A549 (cell line): ENCODE data around the gene CCDC30. TPM values are rescaled to one million over a fixed set of nuclear protein-coding genes. Genes with fewer than 3 reads are reported as not detected.

Experiments
- ATAC-seq, 2 experiments: fragments of 200-7000 bp in 1 of 2; fragments of >200 bp in 1 of 2; cut with Nextera tagmentation in 1 of 2; cut with Tn5 transposase in 1 of 2; 3 replicates each; pipeline versions ENCODE4 v1.8.0 to v1.9.1; 2018 to 2020; ENCODE audit warnings: mild to moderate bottlenecking in 1 of 2, moderate library complexity in 1 of 2
- CTCF ChIA-PET: fragments of 300-600 bp; sonication (Branson Sonifier 250); formaldehyde crosslinking; extraction: SDS; loops from one replicate; lab custom pipeline; 2021; ENCODE audit warnings: antibody characterized with exemption, inconsistent platforms; lab: Yijun Ruan, JAX
- POLR2A ChIA-PET: fragments of 350-600 bp; formaldehyde crosslinking; extraction: SDS; loops from one replicate; lab custom pipeline; 2021; ENCODE audit warnings: antibody characterized with exemption, inconsistent platforms; lab: Yijun Ruan, JAX
- DNase-seq, 2 experiments: peaks; one replicate each; pipeline versions ENCODE4 v3.0.0 to v3.0.0-alpha.2; 2011 to 2016; ENCODE audit warnings: low read depth in 1 of 2, low spot score in 1 of 2
- FAIRE-seq: peaks from 2 replicates; lab custom pipeline; 2011; peaks lifted over from hg19 to GRCh38; lab: Jason Lieb, UNC
- H3K27ac ChIP-seq, 2 experiments: fragments of >200 bp; sonication (Bioruptor Twin); formaldehyde crosslinking; 3 replicates each; pipeline ENCODE4 v1.5.1; 2016 to 2017
- H3K4me1 ChIP-seq: fragments of >200 bp; sonication (Bioruptor Twin); formaldehyde crosslinking; 3 replicates; pipeline ENCODE4 v1.6.1; 2016
- H3K4me2 ChIP-seq: fragments of >200 bp; sonication (Bioruptor Twin); formaldehyde crosslinking; 3 replicates; pipeline ENCODE4 v1.6.1; 2016
- H3K4me3 ChIP-seq: fragments of >200 bp; sonication (Bioruptor Twin); formaldehyde crosslinking; 3 replicates; pipeline ENCODE4 v1.5.1; 2016
- H3K9me3 ChIP-seq: fragments of >200 bp; sonication (Bioruptor Twin); formaldehyde crosslinking; 3 replicates; pipeline ENCODE4 v1.6.1; 2016
- BHLHE40 ChIP-seq: IDR thresholded peaks from 2 replicates; pipeline ENCODE4 v1.6.1; 2012; ENCODE audit warnings: low read depth, low read length, inconsistent platforms
- CBX2 ChIP-seq: fragments of 200-600 bp; sonication (generic); IDR thresholded peaks from 2 replicates; pipeline ENCODE4 v1.6.1; 2016; ENCODE audit warnings: low read depth, mild to moderate bottlenecking, borderline replicate concordance
- CBX8 ChIP-seq: fragments of 200-600 bp; sonication (generic); IDR thresholded peaks from 2 replicates; pipeline ENCODE4 v1.6.1; 2016
- CHD4 ChIP-seq: fragments of 200-600 bp; sonication (generic); IDR thresholded peaks from 2 replicates; pipeline ENCODE4 v1.6.1; 2016; ENCODE audit warnings: antibody characterized with exemption, mild to moderate bottlenecking, borderline replicate concordance
- CTCF ChIP-seq: fragments of >200 bp; sonication (Bioruptor Twin); formaldehyde crosslinking; IDR thresholded peaks from 3 replicates; pipeline ENCODE4 v1.5.1; 2016
- EHMT2 ChIP-seq: fragments of 200-600 bp; sonication (generic); IDR thresholded peaks from 2 replicates; pipeline ENCODE4 v1.6.1; 2016; ENCODE audit warnings: antibody characterized with exemption, low read depth, mild to moderate bottlenecking, moderate library complexity
- EP300 ChIP-seq, 2 experiments: fragments of >200 bp; sonication (Bioruptor Twin); formaldehyde crosslinking; IDR thresholded peaks; 2 replicates in 1 of 2; 3 replicates in 1 of 2; pipeline ENCODE4 v1.6.1; 2016 to 2017
- ESRRA ChIP-seq: fragments of 150-350 bp; IDR thresholded peaks from 2 replicates; pipeline ENCODE4 v1.6.1; 2014; ENCODE audit warnings: mild to moderate bottlenecking, low read length, borderline replicate concordance
- FOSB ChIP-seq: fragments of 250-450 bp; sonication (Bioruptor Pico); IDR thresholded peaks from 2 replicates; pipeline ENCODE4 v1.5.0; 2020; ENCODE audit warnings: mild to moderate bottlenecking, moderate library complexity
- FOSL2 ChIP-seq, 2 experiments: fragments of 450-650 bp in 1 of 2; fragments of >200 bp in 1 of 2; sonication (Bioruptor Twin) in 1 of 2; formaldehyde crosslinking; IDR thresholded peaks; 2 replicates each; pipeline versions ENCODE4 v1.5.0 to v1.6.1; 2016 to 2020; ENCODE audit warnings: mild to moderate bottlenecking in 1 of 2, moderate library complexity in 1 of 2
- GATA3 ChIP-seq: IDR thresholded peaks from 2 replicates; pipeline ENCODE4 v1.6.1; 2012; ENCODE audit warnings: borderline replicate concordance
- HES2 ChIP-seq: fragments of >200 bp; sonication (Bioruptor Twin); formaldehyde crosslinking; IDR thresholded peaks from 2 replicates; pipeline ENCODE4 v1.6.1; 2016
- HOXA7 ChIP-seq: fragments of 250-450 bp; sonication (Bioruptor Pico); IDR thresholded peaks from 2 replicates; pipeline ENCODE4 v1.5.0; 2020; ENCODE audit warnings: mild to moderate bottlenecking, moderate library complexity
- HOXB13 ChIP-seq: fragments of 250-450 bp; sonication (Bioruptor Pico); IDR thresholded peaks from 2 replicates; pipeline ENCODE4 v1.5.0; 2020; ENCODE audit warnings: low read depth, mild to moderate bottlenecking, moderate library complexity
- HOXB5 ChIP-seq: fragments of 250-450 bp; sonication (Bioruptor Pico); IDR thresholded peaks from 2 replicates; pipeline ENCODE4 v1.5.0; 2020; ENCODE audit warnings: mild to moderate bottlenecking, moderate library complexity
- KDM1A ChIP-seq: fragments of 200-600 bp; sonication (generic); IDR thresholded peaks from 2 replicates; pipeline ENCODE4 v1.6.1; 2016; ENCODE audit warnings: low read depth, mild to moderate bottlenecking
- KDM5A ChIP-seq: fragments of 200-600 bp; sonication (generic); IDR thresholded peaks from 2 replicates; pipeline ENCODE4 v1.6.1; 2016; ENCODE audit warnings: antibody characterized with exemption, mild to moderate bottlenecking
- MAFK ChIP-seq: fragments of 450-650 bp; IDR thresholded peaks from 2 replicates; pipeline ENCODE4 v1.6.1; 2014; ENCODE audit not compliant: partially characterized antibody
- MYC ChIP-seq: IDR thresholded peaks from 2 replicates; pipeline ENCODE4 v1.6.1; 2012; ENCODE audit warnings: mild to moderate bottlenecking, inconsistent platforms, low read length, improper control_type of control experiment, borderline replicate concordance
- POLR2A ChIP-seq: IDR thresholded peaks from 2 replicates; pipeline ENCODE4 v1.6.1; 2012; ENCODE audit warnings: mild to moderate bottlenecking, low read length
- POLR2AphosphoS2 ChIP-seq: conservative IDR thresholded peaks from 2 replicates; pipeline ENCODE4 v1.6.1; 2012; ENCODE audit warnings: low read length, improper control_type of control experiment, inconsistent platforms
- RFX5 ChIP-seq: fragments of 450-650 bp; IDR thresholded peaks from 2 replicates; pipeline ENCODE4 v1.7.1; 2014; ENCODE audit warnings: antibody characterized with exemption, mild to moderate bottlenecking, moderate library complexity
- RNF2 ChIP-seq: fragments of 200-600 bp; sonication (generic); IDR thresholded peaks from 2 replicates; pipeline ENCODE4 v1.6.1; 2016; ENCODE audit warnings: low read depth, mild to moderate bottlenecking, antibody characterized with exemption, moderate library complexity, borderline replicate concordance
- TFCP2L1 ChIP-seq: fragments of 250-450 bp; sonication (Bioruptor Pico); IDR thresholded peaks from 2 replicates; pipeline ENCODE4 v1.5.0; 2021; ENCODE audit warnings: mild to moderate bottlenecking
- TP53 ChIP-seq: fragments of 250-450 bp; sonication (Bioruptor Pico); IDR thresholded peaks from 2 replicates; pipeline ENCODE4 v1.5.0; 2021; ENCODE audit warnings: mild to moderate bottlenecking, moderate library complexity
- ZC3H11A ChIP-seq: fragments of 450-650 bp; IDR thresholded peaks from 2 replicates; pipeline ENCODE4 v1.6.1; 2014; ENCODE audit warnings: antibody characterized with exemption, mild to moderate bottlenecking
- ZNF302 ChIP-seq: fragments of 250-450 bp; sonication (Bioruptor Pico); IDR thresholded peaks from 2 replicates; pipeline ENCODE4 v1.9.0; 2021; ENCODE audit warnings: inconsistent platforms, mild to moderate bottlenecking, moderate library complexity
- ZSCAN20 ChIP-seq: fragments of 250-450 bp; sonication (Bioruptor Pico); IDR thresholded peaks from 2 replicates; pipeline ENCODE4 v1.8.0; 2022; ENCODE audit warnings: mild to moderate bottlenecking, moderate library complexity
- WGBS: methylation state at CpG from one replicate; pipeline ENCODE4 v1.1.6; 2017; ENCODE audit errors: missing lambda C conversion rate; 5-methylcytosine and 5-hydroxymethylcytosine counted together
- polyA plus RNA-seq, 4 experiments: library from polyadenylated mRNA; depleted of rRNA in 3 of 4; stranded (reverse); fragments of >200 nt; fragmentation: RNase III in 1 of 4; extraction: RNeasy Plus Mini Kit Qiagen cat#74134 plus additional on column Dnase treatment in 1 of 4; gene quantifications; 2 replicates in 3 of 4; 3 replicates in 1 of 4; pipeline ENCODE4 v1.2.3, GENCODE V29; 2011 to 2017
- TF ChIP-seq, protein P1 (sequence below): fragments of 250-450 bp; sonication (Bioruptor Pico); IDR thresholded peaks from 2 replicates; pipeline ENCODE4 v1.5.0; 2020; ENCODE audit warnings: low read depth, mild to moderate bottlenecking, moderate library complexity

Gene CCDC30
- polyA plus RNA-seq, 2 of the 4 experiments (the other 2 are of a cell fraction) = 0.75 to 1.6 TPM

- TF ChIP-seq RFX5 (no peak), HOXA7 (CRISPR knock-in tag) (no peak)
Measured at GRCh38 chr1:42531043-42531442, 68.0 kb downstream of the CCDC30 start (continued).

GRCh38 chr1:42533101-42533863, 70.2 kb downstream of the CCDC30 start:
- CTCF ChIA-PET = interaction anchor here (0.9 kb wide), 1 partner anchor 22 kb away, joined by 3 read pairs; no protein-coding TSS in a partner anchor
- DNase-seq (no peak), ATAC-seq (no peak), FAIRE-seq (no peak)
- Histone ChIP-seq H3K27ac (no peak overlapping the region), H3K4me3 (no peak overlapping the region), H3K4me1 (no peaks in the 10 kb centered on the region), H3K4me2 (no peak overlapping the region), H3K9me3 (no peaks in the 10 kb centered on the region)
- POLR2A ChIA-PET = no interaction called here
- TF ChIP-seq RFX5 (no peak), KDM5A (no peak), ESRRA (no peak), MAFK (no peak), BHLHE40 (no peak), RNF2 (no peak), GATA3 (no peak), FOSL2 (IDR thresholded peaks at IDR 0.05) (no peak), FOSL2 (CRISPR knock-in tag; IDR thresholded peaks at IDR 0.05) (no peak), ZSCAN20 (CRISPR knock-in tag) (no peak), POLR2AphosphoS2 (no peak), CTCF (no peak), KDM1A (no peak), TFCP2L1 (no peak), ZNF302 (CRISPR knock-in tag) (no peak), ZC3H11A (no peak), MYC (no peak), CBX8 (no peak), CBX2 (no peak)
- 62% methylated on average over 6 of the region's 6 CpGs for WGBS

DNA sequence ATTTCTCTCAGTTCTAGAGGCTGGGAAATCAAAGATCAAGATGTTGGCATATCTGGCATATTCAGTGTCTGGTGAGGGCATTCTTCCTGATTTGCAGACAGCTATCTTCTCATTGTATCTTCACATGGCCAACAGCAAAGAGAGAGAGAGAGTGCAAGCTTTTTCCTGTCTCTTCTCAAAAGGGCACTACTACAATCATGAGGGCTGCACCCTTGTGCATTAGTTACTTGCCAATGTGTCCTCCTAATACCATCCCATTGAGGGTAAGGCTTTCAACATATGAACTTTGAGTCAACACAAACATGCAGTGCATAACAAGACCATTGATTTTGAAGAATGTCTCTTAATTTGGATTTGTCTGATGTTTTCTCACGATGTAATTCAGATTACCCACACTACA, 78.0 kb downstream of the CCDC30 start:
- TF ChIP-seq HOXB13 (CRISPR knock-in tag) (no peak), EHMT2 (no peak), FOSB (CRISPR knock-in tag) (no peak), HES2 (no peak), HOXB5 (CRISPR knock-in tag) (no peak), EP300 (IDR thresholded peaks at IDR 0.05) (no peak), RFX5 (no peak), POLR2A (no peak), CHD4 (no peak), TP53 (CRISPR knock-in tag) (no peak), ZSCAN20 (CRISPR knock-in tag) (no peak)
- TF ChIP-seq, protein P1, sequence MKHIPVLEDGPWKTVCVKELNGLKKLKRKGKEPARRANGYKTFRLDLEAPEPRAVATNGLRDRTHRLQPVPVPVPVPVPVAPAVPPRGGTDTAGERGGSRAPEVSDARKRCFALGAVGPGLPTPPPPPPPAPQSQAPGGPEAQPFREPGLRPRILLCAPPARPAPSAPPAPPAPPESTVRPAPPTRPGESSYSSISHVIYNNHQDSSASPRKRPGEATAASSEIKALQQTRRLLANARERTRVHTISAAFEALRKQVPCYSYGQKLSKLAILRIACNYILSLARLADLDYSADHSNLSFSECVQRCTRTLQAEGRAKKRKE (CRISPR knock-in tag) = no peak
- ATAC-seq (no peak), FAIRE-seq (no peak), DNase-seq (no peak)
- no peak overlapping the region for H3K4me2 ChIP-seq
- no peaks in the 10 kb centered on the region for H3K4me1 ChIP-seq
- 3% methylated on average over 1 of the region's 1 CpG for WGBS
- ChIA-PET CTCF (interaction anchor here (1.5 kb wide), 1 partner anchor 9 kb away, joined by 4 read pairs; no protein-coding TSS in a partner anchor), POLR2A (no interaction called here)
- no peak overlapping the region for H3K27ac ChIP-seq
- no peaks in the 10 kb centered on the region for H3K9me3 ChIP-seq
- H3K4me3 ChIP-seq = no peak overlapping the region
